ENCODE measurements around the gene VAMP2. TPM values are rescaled to one million over a fixed set of nuclear protein-coding genes. Genes with fewer than 3 reads are reported as not detected.

Gene VAMP2
- total RNA-seq, result 10 to 100 TPM; 20.9 to 49.4 (median 30.1) TPM

GRCh38 chr17:8162233-8162996 lies at the start of gene VAMP2:
TSS of gene VAMP2 (minus strand) at chr17:8162948. CDS start at chr17:8162879, 69 bp downstream.
- peak within 1 kb of the TSS; percentile 93 to 100 (median 97) for H3K27ac ChIP-seq
- peaks cover 33 to 62% (median 43%) of the 10 kb centered on the region in 4 donors for H3K4me1 ChIP-seq
- no peaks in the 10 kb centered on the region for H3K9me3 ChIP-seq
- 1% methylated on average over 23 of the region's 75 CpGs; no CpG with 5 or more reads in 1 of the 2 donors for WGBS, 2 donors (ENCODE audit: low coverage in 1 of 2)
- TF ChIP-seq CTCF (IDR thresholded peaks at IDR 0.05), result peak in 2 of 5 experiments; percentile 25 to 39
- TF ChIP-seq POLR2AphosphoS5 (IDR thresholded peaks at IDR 0.05), result peak; percentile 72 to 92 (median 92)
- peak; percentile 55 for TF ChIP-seq POLR2A (IDR thresholded peaks at IDR 0.05)
- TF ChIP-seq EP300 (IDR thresholded peaks at IDR 0.05; ENCODE audit: low read depth), result peak; percentile 52
- peaks cover 0 to 3% (median 0%) of the 10 kb centered on the region in 4 donors for H3K36me3 ChIP-seq
- intact Hi-C loops (cut with DNase I; ENCODE audit: low total_unique reads), result no loop called here
- peak; percentile 85 for DNase-seq
- in situ Hi-C loops (cut with MboI; ENCODE audit: low pct_ligation_motif_present in 1 of 4, low pct_unique_long_range_greater_than_20kb in 1 of 4, low sequenced_read_pairs in 3 of 4), result no loop called here
- no peaks in the 10 kb centered on the region for H3K27me3 ChIP-seq
- H3K4me3 ChIP-seq, result peak within 1 kb of the TSS; percentile 63 to 100 (median 86)

GRCh38 chr17:8210761-8211458 lies 48.2 kb upstream of the VAMP2 start:
- Histone ChIP-seq H3K4me1 (peaks cover 7 to 18% (median 14%) of the 10 kb centered on the region in 4 donors), H3K9me3 (no peaks in the 10 kb centered on the region), H3K4me3 (peak overlapping the region; percentile 46 to 62 (median 58)), H3K27me3 (no peaks in the 10 kb centered on the region), H3K27ac (peak overlapping the region; percentile 81 to 89 (median 86)), H3K36me3 (no peaks in the 10 kb centered on the region)
- TF ChIP-seq CTCF (IDR thresholded peaks at IDR 0.05), result no peak
- TF ChIP-seq POLR2A (IDR thresholded peaks at IDR 0.05), result no peak
- TF ChIP-seq EP300 (IDR thresholded peaks at IDR 0.05; ENCODE audit: low read depth), result no peak
- TF ChIP-seq POLR2AphosphoS5 (IDR thresholded peaks at IDR 0.05), result no peak
- intact Hi-C loops (cut with DNase I; ENCODE audit: low total_unique reads), result no loop called here
- 9 to 10% methylated on average over 18 to 22 of the region's 22 CpGs for WGBS, 2 donors (ENCODE audit: low coverage in 1 of 2)
- no peak for DNase-seq
- in situ Hi-C loops (cut with MboI; ENCODE audit: low pct_ligation_motif_present in 1 of 4, low pct_unique_long_range_greater_than_20kb in 1 of 4, low sequenced_read_pairs in 3 of 4), result no loop called here

GRCh38 chr17:8209907-8210760 lies 47.4 kb upstream of the VAMP2 start, which contains the start of gene AURKB:
TSS of gene AURKB (minus strand) at chr17:8210575. CDS start at chr17:8210224, 351 bp downstream.
- Histone ChIP-seq H3K27me3 (no peaks in the 10 kb centered on the region), H3K27ac (peak within 1 kb of the TSS; percentile 81 to 89 (median 86)), H3K36me3 (no peaks in the 10 kb centered on the region), H3K4me1 (peaks cover 7 to 18% (median 14%) of the 10 kb centered on the region in 4 donors), H3K9me3 (no peaks in the 10 kb centered on the region), H3K4me3 (peak within 1 kb of the TSS; percentile 46 to 62 (median 58))
- WGBS, 2 donors (ENCODE audit: low coverage in 1 of 2), result 1% methylated on average over 35 of the region's 46 CpGs; no CpG with 5 or more reads in 1 of the 2 donors
- peak; percentile 96 for DNase-seq
- TF ChIP-seq POLR2AphosphoS5 (IDR thresholded peaks at IDR 0.05) (peak; percentile 41 to 48 (median 41)), CTCF (IDR thresholded peaks at IDR 0.05) (no peak), POLR2A (IDR thresholded peaks at IDR 0.05) (peak; percentile 32), EP300 (IDR thresholded peaks at IDR 0.05; ENCODE audit: low read depth) (no peak)
- intact Hi-C loops (cut with DNase I; ENCODE audit: low total_unique reads) (no loop called here), in situ Hi-C loops (cut with MboI; ENCODE audit: low pct_ligation_motif_present in 1 of 4, low pct_unique_long_range_greater_than_20kb in 1 of 4, low sequenced_read_pairs in 3 of 4) (no loop called here)

Data from transverse colon (tissue), 4 donors.